Right hindlimb (tissue), 1 donor: ENCODE data around the gene NPR2.

Experiments
- DNase-seq: peaks from one replicate; pipeline ENCODE4 v3.0.0-alpha.2; 2018

NPR2 gene

DNA sequence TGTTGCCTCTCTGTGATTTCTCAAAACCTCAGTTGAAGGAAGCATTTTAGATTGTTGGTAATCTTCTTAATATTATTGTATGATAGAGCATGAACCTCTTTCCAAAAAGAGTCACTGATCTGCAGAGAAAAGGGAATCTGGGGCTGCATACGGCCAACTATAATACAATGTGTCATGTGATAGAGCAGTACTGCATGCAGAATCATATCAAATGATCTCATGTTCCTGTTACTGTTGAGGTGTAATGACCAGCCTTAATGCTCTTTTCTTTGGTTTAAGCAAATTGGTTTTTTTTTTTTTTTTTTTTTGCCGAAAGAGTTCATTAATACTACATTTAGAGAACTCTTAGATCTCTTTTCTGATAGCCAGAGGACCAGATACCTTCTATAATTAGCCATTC is 24.4 kb upstream of the NPR2 start:
- DNase-seq: no peak

DNA sequence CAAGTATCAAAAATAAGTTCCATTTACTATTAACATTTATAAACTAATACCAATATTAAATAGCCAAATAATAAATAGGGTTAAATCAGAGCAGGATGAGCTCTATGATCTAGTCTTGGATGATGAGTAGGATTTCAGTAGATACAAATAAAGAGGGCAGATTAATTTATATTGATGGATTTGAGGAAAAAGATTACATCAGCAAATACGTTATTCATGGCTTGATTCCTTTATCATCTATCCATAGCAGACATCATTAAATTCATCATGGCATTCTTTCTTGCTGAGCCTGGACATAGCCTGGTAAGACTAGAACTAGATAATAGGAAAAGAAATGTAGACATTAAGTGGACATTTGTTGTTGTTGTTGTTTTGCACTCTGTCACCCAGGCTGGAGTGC is 23.9 kb upstream of the NPR2 start:
- no peak for DNase-seq

DNA sequence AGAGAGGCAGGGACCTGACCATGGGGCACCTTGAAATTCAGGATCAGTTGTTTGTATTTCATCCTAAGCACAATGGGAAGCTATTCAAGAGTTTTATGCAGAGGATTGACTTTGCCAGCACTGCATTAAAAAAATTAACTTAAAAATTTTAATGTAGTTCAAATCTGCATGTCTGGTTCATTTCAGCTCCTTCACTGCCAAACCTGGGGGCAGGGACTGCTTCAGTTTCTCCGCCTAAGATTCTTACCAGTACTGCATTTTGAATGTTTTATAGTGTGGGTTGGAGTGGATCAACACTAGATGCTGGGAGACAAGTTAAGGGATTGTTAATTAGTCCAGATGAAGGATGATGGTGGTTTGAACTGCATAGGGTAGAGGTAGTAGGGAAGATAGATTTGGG is 21.6 kb upstream of the NPR2 start:
- DNase-seq: no peak

GRCh38 chr9:35771075-35771433 is 20.3 kb upstream of the NPR2 start:
- no peak for DNase-seq

DNA sequence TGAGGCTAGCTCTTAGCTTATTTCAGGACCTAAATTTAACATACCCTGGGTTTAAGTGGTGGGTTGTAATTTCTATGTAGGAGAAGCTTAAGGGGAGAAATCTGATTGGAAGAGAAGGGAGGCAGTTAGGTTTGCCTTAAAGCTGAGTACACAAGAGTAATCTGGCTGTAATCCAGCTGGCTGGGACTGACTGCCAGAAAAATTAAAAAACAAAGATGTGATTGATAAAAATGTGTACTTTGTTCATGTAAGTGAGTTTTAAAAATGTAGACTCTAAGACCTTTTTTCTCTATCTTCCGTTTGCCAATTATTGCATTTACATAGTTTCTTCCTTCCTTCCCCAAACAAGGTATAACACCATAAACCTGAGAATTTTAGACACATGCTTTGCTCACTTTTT is 19.9 kb upstream of the NPR2 start:
- DNase-seq: peak; percentile 35

DNA sequence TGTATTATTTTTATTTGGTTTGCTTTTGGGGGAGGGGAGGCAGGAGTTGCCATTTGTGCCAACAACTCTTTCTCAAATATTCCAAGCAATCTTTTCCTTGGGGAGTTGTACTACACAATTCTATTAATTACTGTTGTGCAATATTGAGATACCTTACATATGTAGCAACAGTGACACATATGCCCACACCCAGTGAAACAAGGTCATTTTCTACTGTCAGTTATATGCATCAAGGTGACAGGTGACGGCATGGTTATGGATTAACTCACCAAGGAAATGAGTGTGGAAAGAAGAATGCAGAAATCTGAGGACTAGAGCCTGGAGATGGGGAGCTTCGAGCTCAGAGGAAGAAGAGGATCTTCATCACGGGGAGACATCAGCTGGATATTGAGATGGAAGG is 19.4 kb upstream of the NPR2 start:
- no peak for DNase-seq

DNA sequence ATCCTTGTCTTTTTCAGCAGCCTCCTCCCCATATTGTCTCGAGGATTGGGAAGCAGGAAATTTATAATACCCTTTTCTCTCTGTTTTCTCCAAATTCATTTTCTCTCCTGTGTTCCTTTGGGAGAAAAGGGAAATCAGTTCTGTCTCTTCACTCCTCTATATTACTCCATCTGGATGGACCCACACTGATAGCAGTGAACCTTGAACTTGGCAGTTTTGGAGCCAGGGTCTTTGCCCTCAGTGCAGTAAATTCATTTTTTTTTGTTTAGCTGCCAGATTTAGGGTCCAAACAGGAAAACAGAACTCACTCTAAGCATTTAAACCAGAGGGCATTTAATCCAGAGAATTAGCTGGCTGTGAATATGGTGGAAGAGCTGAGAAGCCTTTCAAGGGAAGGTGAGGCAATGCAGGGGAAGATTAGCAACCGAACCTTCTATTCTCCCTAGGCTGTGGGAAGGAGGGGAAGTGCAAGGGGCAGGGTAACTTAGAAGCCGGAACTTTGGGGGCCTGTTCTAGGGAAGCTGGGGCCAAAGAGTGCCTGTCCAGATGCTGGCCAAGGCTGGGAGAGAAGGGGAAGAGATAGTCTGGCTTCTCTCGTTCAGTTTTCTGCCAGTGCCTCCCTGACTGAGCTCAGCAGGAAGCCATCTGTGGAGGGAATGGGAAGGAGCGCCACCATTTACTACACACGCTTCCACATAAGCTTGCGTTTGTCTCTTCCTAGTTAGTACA is 16.3 kb upstream of the NPR2 start:
- DNase-seq: no peak

DNA sequence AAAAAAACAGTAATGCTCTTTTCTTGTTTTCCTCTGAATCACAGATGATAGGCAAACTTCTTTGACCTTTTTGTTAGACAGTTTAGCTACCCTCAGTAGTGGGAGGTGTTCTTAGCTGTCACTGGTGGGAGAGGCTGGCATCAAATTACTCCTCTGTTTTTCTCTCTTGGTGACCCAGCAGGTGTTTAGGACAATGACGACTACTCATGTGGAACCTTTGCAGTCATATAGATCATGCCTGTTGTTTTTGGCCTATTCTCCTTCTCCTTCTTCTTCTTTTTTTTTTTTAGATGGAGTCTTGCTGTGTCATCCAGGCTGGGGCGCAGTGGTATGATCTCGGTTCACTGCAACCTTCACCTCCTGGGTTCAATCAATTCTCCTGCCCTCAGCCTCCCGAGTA is 15.4 kb upstream of the NPR2 start:
- DNase-seq: no peak

DNA sequence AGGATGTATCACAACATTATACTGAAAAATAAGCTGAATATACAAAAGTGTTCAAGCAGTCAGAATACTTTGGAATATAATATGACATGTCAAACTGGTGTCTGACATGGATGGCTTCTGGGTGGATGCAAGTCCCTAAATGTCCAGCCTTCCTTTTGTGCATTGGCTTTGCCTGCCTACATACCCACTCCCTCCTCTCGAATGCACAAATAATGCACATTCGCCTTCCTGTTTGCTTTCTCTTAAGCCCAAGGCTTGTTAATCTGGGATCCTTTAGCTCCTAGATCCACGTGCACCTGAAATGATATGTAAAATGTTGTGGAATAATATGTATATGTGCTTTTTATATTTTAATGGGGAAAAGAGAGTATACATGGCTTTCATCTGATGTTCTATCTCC is 12.9 kb upstream of the NPR2 start:
- no peak for DNase-seq

DNA sequence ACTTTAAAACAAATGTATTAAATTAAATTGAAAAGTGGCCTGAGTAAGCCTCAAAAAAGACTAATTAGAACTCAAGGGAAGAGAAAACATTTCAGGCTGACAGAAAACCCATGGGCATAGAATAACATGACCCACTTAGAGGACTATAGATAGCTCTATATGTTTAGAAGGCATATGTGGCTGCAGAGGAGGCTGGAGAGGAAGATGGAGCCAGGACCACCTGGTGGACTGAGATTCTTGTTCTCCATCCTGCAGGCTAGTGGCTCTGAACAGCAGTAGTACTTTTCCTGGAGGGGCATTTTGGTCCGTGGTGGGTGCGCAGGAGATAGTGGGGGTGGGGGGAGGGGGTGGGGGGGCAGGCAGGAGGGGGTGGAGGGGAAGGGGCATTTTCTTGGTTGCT is 10.3 kb upstream of the NPR2 start:
- no peak for DNase-seq

DNA sequence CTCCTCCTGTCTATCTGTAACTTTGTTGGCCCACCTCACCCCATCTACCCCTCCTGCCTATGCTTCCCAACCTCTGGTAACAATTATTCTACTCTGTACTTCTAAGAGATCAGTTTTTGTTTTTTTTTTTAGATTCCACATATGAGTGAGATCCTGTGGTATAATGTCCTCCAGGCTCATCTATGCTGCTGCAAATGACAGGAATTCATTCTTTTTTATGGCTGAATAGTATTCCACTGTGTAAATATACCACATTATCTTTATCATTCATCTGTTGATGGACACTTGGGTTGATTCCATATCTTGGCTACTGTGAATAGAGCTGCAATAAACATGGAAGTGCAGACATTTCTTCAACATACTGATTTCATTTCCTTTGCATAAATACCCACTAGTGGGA is 8.0 kb upstream of the NPR2 start:
- DNase-seq: no peak

GRCh38 chr9:35789541-35789940 is 1.9 kb upstream of the NPR2 start:
- no peak for DNase-seq

DNA sequence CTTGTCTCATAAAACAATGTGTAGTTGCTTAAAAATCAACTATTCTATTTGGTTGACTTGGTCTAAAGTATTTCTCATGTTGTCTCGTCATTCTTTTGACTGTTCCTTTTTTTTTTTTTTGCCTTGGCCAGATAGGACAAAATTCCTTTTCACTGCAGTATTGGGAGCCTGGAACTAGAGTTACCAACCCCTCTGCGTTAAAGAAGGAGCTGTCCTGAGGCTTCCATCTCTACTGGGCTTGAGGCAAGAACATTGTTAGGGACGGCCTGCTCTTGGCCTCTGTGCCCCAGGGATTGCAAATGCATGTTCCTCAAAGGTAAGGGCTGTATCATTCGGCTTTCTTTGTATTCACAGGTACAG is 1.4 kb upstream of the NPR2 start:
- DNase-seq: no peak

DNA sequence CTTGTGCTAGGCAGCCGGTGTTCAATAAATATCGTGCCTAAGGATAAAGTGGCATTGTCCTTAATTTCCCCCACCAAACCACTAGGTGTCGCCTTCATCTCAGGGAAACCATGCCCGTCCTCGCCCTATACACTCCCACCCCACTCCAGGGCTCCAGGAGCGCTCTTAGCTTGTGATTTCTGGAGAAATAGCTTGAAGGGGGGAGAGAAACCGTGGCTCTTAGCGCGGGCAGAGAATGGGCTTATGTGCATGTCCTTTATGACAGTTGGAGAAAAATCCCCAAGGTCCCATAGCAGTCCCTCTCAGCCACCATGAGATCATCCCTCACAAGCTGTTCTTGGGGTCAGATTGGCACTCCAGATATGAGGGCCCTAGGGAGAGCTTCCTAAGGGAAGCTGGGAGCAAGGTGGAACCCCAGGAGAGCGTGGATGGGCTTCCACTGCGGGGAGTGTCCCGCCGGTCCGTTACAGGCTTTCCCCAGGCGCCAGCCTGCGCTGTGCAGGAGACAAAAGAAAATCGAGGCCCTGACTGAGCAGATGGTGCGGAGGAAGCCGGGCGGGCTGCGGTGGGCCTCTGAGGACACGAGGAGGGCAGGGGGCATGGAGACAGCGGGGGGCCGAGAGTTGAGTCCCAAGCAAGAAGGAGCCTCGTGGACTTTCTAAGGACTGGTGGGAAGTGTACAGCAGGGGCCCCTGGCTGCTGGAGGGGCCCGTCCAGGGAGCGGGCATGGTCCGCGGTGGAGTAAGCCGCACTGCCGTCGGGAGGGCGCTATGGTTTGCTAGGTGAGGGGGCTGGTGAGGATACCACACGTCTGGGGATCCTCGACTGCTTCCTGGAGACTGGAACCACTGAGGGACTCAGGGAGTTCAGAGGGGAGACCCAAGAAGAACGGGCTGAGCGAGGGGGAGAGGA is 750 bp upstream of the NPR2 start:
- DNase-seq: peak; percentile 87

DNA sequence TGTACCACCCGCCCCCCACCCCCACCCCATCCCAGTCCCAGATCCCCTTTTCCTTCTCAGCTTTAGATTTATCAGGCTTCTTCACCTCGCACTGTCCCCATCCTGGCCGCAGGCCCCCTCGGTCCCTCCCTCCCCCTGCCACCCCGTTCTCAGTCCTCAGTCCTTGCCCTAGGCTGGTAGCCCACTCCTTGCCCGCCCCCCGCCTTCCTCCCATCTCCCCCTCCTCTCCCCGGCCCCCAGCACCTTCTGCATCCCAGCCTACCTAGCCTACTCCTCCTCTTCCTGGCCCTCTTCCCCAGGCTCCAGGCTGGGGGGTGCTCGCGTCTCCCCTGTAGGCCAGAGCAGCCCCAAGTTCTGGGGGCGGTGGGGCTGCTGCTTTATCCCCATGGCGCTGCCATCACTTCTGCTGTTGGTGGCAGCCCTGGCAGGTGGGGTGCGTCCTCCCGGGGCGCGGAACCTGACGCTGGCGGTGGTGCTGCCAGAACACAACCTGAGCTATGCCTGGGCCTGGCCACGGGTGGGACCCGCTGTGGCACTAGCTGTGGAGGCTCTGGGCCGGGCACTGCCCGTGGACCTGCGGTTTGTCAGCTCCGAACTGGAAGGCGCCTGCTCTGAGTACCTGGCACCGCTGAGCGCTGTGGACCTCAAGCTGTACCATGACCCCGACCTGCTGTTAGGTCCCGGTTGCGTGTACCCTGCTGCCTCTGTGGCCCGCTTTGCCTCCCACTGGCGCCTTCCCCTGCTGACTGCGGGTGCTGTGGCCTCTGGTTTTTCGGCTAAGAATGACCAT is 828 bp downstream of the NPR2 start:
- DNase-seq: no peak

GRCh38 chr9:35792826-35793225 is 1.4 kb downstream of the NPR2 start:
- no peak for DNase-seq

- DNase-seq: no peak
Measured at GRCh38 chr9:35793461-35793860, 2.1 kb downstream of the NPR2 start.

DNA sequence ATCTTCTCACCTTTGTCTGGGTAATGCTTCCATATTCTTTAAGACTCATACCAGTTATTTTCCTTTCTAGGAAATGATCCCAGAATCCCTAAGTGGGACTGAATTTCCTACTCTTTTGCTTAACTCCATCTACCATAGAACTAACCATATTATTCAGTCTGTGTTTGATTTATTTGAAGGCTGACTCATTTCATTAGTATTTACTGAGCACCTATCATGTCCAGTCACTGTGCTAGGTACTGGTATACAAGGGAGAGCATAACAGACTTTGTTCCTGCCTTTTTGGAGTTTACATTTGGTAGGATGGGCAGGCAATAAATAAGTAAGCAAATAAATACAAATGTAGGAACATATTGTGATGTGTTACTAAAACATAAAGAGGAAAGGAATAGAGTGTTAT is 4.3 kb downstream of the NPR2 start:
- no peak for DNase-seq

DNA sequence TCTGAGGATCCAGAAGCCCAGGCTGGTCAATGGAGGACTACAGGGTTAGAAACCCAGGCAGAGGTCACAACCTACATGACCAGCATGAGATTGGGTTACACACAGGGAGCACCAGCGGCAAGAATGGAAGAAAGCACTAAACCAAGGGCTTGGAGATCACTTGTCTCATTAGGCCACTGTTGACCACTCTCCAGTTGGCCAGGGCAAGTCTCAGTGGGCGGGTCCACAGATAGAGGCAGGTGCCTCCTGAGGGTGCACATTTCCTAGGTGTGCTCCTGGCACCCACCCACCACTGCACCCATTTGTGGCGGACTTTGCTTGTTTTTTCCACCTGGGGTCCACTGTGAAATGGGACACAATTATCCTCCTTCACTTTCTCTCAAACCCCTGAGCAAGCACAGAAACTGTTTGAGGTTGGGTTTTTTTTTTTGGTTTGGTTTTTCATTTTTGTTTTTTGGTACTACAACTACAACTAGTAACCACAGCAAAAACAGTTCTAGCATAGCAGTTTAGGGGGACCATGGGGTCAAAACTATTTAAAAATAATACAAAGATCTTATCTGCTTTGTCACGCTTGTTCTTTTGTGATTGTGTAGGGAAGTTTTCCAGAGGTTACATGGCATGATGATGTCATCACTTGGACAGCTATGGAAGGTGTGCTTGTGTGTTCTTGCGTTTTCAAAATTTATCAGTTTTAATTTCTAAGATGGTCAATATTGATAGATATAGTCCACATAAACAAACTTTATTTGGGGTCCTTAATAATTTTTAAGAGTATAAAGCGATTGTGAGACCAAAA is 6.1 kb downstream of the NPR2 start:
- no peak for DNase-seq

DNA sequence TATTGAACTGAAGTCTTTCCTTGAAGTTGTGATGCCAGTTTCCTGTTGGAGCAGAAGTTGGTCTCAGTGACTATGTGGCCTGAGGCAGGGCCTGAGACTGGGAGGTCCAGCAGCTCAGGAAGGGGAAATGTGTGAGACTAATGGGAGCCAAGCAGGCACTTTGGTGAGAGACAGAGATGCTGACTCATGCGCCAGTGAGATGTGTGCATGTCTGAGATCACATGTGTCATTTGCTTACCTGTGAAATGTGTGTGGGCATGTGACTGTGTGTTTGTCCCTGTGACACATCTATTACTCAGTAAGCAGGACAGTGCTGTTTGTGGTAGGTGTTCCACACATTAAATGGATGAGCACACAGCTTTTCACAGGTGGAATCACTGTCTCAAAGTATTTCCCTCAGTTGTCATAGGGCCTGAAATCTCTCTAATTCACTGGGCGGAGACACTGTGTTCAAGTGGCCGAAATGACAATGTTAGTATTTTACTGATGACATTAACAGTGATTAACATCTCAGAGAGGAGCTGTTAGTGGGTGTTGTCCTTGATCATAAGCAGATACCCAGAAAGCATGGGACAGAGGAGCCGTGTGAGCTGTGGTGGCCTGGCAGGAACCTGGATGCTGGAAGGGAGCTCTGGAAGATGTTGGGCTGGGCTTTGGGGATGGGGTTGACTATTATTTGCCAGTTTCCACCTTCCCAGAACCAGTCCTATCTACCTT is 7.4 kb downstream of the NPR2 start:
- DNase-seq: no peak

DNA sequence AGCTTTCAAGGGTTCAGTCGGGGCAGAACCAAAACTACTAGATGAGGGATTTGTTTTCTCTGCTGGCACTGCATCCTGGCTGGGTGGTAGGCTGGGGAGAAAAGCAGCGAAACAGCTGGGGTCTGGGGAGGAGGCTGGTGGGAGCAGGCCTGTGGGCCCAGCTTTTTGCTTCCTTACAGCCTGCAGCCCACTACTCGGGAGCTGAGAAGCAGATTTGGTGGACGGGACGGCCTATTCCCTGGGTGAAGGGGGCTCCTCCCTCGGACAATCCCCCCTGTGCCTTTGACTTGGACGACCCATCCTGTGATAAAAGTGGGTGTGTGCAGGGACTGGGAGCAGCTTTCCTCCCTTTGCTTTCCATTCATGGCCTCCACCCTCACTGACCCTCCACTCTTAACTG is 9.1 kb downstream of the NPR2 start:
- no peak for DNase-seq
